GM19328 (cell line): ENCODE results near the gene NECAP2.
"Not testable (repeated sequence)": the region's sequence is repeated elsewhere in the genome, so short reads cannot be mapped to it uniquely, and the experiment has no call there.

Experiments used
- ATAC-seq: cut with Tn5 transposase; IDR thresholded peaks from one replicate; pipeline ENCODE4 v1.9.1; 2021; ENCODE audit warnings: mild to moderate bottlenecking, moderate library complexity; ENCODE audit not compliant: unreplicated experiment

NECAP2 gene

GRCh38 chr1:16492937-16493336 is 52.4 kb downstream of the NECAP2 start:
- ATAC-seq: not testable (repeated sequence)

DNA sequence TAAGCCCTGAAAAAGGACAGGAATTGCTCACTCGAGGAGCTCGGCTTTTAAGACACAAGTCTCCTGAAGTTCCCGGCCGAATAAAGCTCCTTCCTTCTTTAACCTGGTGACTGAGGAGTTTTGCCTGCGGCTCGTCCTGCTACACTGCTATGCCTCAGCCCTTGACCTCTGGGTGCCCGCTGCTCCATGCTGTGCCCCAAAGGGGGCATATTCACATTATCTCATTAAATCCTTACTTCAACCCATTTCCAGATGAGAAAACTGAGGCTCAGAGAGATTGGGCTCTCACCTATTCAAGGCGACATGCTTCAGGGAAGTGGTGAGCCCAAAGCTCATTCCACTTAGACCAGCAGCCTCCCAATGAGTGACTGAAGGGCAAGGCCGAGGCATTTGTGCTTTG is 53.2 kb downstream of the NECAP2 start:
- ATAC-seq: not testable (repeated sequence)

DNA sequence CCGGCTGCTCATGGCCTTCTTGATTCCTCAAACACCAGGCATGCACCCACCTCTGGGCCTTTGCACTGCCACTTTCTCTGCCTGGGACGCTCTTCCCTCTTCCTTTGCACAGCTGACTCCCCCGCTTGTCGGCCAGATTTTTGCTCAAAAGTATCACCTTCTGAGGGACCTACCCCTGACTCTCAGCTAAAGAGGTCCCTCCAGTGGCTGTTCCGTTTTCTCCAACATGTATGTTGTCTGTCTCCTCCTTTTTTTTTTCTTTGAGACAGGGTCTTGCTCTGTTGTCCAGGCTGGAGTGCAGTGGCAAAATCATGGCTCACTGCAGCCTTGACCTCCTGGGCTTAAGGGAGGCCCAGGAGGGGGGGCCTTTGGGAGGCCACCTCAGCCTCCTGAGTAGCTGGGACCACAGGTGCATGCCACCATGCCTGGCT is 57.0 kb downstream of the NECAP2 start:
- ATAC-seq: not testable (repeated sequence)

DNA sequence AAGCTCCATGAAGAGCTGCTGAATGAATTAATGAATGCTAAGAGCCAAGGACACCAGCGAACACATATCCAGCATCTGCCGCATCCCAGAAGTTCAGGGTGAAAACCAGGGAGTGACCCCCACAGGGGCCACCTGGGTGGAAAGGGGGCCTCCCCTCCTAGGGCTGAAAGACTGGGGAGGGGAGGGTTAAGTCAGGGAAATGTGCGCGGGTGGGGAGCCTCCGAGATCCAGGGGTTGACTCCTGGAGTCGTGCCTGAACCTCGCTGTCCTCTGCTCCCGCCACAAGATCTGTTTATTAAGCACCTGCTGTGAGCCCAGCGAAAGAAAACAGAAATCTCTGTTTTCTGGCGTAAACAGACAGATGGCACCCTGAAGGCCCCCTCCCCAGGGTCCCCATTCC is 57.5 kb downstream of the NECAP2 start:
- ATAC-seq: not testable (repeated sequence)

DNA sequence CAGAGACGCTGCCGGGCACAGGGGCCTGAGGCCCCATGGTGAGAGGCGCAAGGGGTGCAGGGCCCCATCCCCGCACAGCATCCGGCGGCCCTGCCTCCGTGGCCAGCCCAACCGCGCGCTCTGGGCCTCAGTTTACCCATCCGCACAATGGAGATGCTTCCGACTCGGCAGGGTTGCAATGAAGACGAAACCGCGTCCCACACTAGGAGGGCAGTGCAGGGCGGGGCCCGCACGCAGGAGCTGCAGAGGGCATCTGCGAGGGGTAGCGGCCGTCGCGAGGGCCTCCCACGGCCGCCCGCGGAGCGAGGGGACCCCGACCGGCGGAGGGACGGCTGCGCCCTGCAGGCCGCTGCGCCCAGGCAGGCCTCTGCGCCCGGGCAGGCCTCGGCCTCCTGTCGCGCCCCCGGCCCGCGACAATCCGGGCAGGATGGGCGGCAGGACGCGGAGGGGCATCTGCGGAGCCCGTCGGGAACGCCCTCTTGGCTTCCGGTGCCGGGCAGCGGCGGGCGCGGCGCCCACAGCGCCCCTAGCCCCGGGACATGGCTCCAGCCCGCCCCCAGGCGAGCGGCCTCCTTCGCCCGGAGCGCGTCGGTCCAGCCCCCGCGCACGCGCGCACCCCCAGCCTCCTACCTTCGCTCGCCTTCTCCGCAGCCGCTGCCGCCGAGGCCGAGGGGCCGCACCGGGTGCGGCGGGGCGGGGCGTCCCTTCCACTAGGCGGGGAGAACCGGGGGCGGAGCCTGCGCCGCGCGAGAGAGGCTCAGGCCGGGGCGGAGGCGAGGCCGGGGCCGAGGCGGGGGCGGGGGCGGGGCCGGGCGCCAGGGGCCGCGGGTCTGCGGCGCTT is 58.3 kb downstream of the NECAP2 start:
- peak; percentile 80 for ATAC-seq

DNA sequence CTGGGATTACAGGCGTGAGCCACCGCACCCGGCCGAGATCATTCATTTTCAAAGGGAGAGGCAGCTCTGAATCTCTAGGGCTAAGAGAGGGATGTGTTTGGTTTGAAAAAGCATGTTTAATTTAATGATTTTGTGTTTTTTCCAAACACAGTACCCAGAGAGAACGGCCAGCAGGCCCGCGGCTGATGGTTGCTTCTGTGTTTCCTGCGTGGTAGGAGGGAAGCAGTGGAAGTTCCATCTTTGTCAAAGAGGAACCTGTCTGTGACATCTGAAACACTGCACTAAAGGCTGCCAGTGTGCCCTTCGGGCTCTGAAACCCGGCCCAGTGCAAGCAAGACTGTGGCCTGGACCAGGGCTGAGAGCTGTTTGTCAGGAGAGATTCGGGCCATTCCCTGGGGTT is 59.9 kb downstream of the NECAP2 start:
- ATAC-seq: not testable (repeated sequence)

GRCh38 chr1:16500975-16501374 is 60.5 kb downstream of the NECAP2 start:
- ATAC-seq: not testable (repeated sequence)

- ATAC-seq: not testable (repeated sequence)
Observed at GRCh38 chr1:16501446-16501845, 60.9 kb downstream of the NECAP2 start.

DNA sequence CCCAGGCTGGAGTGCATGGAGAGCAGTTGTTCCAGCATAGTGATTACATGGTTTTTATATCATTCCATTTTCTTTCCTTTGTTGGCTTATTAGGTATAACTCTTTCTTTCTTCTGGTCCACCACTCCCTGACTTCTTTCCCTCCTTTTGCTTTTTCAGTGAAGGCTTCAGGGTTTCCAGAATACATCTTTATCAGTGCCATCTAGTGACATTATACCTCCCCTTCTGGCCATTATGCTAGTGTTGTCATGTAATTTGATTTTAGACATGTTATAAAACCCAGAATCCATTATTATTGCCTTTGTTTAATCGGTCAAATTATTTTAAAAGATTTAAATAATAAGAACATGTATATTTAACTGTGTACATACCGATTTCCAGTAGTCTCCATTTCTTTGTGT is 63.0 kb downstream of the NECAP2 start:
- no peak for ATAC-seq

DNA sequence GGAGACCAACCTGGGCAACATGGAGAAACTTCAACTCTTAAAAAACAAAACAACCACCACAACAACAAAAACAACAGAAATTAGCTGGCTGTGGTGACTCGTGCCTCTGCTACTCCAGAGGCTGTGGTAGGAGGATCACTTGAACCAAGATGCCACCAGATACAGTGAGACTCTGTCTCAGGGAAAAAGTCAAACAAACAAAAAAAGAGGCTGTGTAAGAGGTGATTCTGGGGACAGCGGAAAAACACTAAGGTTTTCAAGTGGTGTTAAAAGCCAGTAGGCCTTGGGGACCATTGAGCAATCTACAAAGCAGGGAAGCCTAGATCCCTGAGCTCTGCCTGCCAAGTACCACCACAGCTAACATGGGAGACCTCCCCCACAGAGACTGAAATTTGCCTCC is 65.3 kb downstream of the NECAP2 start:
- not testable (repeated sequence) for ATAC-seq

DNA sequence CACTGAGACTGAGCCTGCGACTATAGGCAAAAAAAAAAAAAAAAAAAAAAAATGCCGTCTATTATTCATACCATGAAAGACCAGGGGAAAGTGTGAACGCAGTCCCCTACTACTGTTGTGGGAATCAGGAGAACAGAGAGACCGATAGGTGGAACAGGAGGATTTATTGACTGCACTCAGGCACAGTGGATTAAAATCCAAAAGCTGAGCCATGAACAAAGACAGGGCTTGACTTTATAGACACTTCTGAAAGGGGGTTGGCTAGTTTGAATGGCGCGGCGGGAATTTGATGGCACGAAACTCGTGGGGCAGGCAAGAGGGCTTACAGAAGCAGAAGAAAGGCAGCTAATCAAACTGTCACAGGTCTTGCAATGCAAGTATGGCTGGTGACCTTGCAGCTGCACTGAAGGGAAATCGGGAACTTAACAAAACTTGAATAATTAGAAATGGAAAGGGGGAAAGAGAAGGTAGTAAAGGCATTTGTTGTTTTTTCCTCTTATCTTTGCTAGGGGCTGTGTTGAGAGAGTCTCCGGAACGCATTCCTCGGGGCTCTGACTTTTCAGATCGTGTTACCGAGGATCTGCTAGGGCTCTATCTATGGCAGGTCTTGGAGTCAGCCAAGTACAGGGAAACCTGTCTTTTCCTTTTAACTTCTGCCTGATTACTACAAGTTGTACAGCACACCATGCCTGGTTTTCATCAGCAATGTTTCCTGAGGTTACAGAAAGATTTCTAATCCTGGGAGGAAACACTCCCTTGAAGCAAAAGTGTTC is 66.0 kb downstream of the NECAP2 start:
- ATAC-seq: not testable (repeated sequence)

DNA sequence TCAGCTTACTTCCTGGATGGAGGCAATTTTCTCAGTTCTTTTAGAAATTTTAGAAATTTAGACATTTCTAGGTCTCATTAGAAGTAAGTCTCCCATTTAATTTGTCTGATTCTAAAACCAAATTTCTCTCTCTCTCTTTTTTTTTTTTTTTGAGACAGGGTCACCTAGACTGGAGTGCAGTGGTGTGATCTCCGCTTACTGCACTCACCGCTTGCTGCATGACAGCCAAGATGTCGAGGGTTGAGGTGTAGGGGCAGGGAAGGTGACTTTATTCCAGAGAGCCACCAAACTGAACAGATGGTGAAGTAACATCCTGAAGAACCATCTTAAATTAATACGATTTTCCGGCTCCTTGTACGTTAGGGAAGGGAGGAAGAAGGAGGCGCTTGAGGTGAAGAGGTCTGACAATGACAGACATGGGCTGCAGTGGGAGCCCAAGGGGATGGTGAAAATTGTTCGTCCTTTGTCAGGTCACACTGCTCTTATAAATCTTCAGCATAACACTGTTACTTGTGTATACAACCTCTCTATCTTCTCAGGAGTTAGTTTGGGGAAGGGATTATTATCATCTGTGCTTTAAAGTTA is 68.4 kb downstream of the NECAP2 start:
- ATAC-seq: not testable (repeated sequence)
